G401.6 (cell line): ENCODE data around the gene CALN1.
"Not testable (repeated sequence)": the region's sequence is repeated elsewhere in the genome, so short reads cannot be mapped to it uniquely, and the experiment has no call there.

Source experiments
- FAIRE-seq: peaks from 2 replicates; lab custom pipeline; 2012; peaks lifted over from hg19 to GRCh38; lab: Jason Lieb, UNC

CALN1 gene

GRCh38 chr7:72408966-72409637 lies 3.0 kb downstream of the CALN1 start:
- FAIRE-seq = no peak

- no peak for FAIRE-seq
These were observed 5.2 kb downstream of the CALN1 start for GRCh38 chr7:72406820-72407403.

- FAIRE-seq = no peak
These were observed 6.3 kb downstream of the CALN1 start for GRCh38 chr7:72405871-72406270.

GRCh38 chr7:72405418-72405817 lies 6.7 kb downstream of the CALN1 start:
- no peak for FAIRE-seq

GRCh38 chr7:72404743-72405142 lies 7.4 kb downstream of the CALN1 start:
- no peak for FAIRE-seq

GRCh38 chr7:72403458-72404076 lies 8.6 kb downstream of the CALN1 start:
- FAIRE-seq = no peak

GRCh38 chr7:72394016-72394415 lies 18.1 kb downstream of the CALN1 start:
- no peak for FAIRE-seq

- FAIRE-seq = no peak
These were observed 20.2 kb downstream of the CALN1 start for GRCh38 chr7:72391821-72392377.

- no peak for FAIRE-seq
These were observed 26.0 kb downstream of the CALN1 start for GRCh38 chr7:72386118-72386517.

GRCh38 chr7:72362246-72362645 lies 49.9 kb downstream of the CALN1 start:
- FAIRE-seq = no peak

- FAIRE-seq = no peak
These were observed 66.9 kb downstream of the CALN1 start for GRCh38 chr7:72345208-72345727.

- no peak for FAIRE-seq
These were observed 68.1 kb downstream of the CALN1 start for GRCh38 chr7:72343991-72344390.

GRCh38 chr7:72343354-72343753 lies 68.8 kb downstream of the CALN1 start:
- FAIRE-seq = not testable (repeated sequence)

- no peak for FAIRE-seq
These were observed 74.6 kb downstream of the CALN1 start for GRCh38 chr7:72337390-72338167.

- FAIRE-seq = no peak
These were observed 75.3 kb downstream of the CALN1 start for GRCh38 chr7:72336632-72337389.

- FAIRE-seq = no peak
These were observed 75.8 kb downstream of the CALN1 start for GRCh38 chr7:72336382-72336631.

- FAIRE-seq = no peak
These were observed 76.4 kb downstream of the CALN1 start for GRCh38 chr7:72335561-72336381.

- FAIRE-seq = no peak
These were observed 77.4 kb downstream of the CALN1 start for GRCh38 chr7:72334698-72335097.

GRCh38 chr7:72334066-72334465 lies 78.1 kb downstream of the CALN1 start:
- FAIRE-seq = no peak

- FAIRE-seq = no peak
These were observed 85.3 kb downstream of the CALN1 start for GRCh38 chr7:72326811-72327210.

- FAIRE-seq = no peak
These were observed 85.8 kb downstream of the CALN1 start for GRCh38 chr7:72326365-72326764.
